Measurements from ENCODE around the gene PTCD2. TPM values are rescaled to one million over a fixed set of nuclear protein-coding genes. Genes with fewer than 3 reads are reported as not detected.

Gene PTCD2
- total and polyA plus RNA-seq, 9 of the 15 experiments (the other 6 are each of a cell fraction or from before 2014, with no cell fraction given): 11.9 to 28.5 (median 18.6) TPM

DNA sequence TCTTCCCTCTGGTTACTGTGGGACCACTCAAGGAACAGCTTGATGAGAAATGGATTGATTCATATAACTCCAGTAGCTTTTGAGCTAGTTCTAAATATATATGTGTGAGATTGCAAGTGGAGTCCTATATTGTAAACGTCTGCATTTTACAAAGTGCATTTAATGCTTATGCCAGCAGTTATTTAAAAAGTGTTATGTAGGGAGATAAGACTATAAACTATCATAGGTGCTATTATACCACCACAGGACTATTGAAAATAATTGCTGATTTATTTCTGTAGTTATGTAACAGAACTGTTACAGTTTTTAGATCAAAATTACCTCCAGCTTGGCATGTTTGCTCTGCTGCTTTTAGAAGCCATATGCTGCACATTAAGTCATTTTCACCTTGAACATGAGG lies 36.2 kb downstream of the PTCD2 start:
- CTCF ChIA-PET (ENCODE audit: low intra/inter-chr PET ratio): no interaction called here
- H3K79me2 ChIP-seq (ENCODE audit: control insufficient read depth, insufficient read depth, low read length): no peaks in the 10 kb centered on the region
- POLR2A ChIA-PET: interaction anchor here (1.1 to 1.9 kb wide), 2 partner anchors 9 to 506 kb away, joined by 3 to 7 read pairs; no protein-coding TSS in a partner anchor

DNA sequence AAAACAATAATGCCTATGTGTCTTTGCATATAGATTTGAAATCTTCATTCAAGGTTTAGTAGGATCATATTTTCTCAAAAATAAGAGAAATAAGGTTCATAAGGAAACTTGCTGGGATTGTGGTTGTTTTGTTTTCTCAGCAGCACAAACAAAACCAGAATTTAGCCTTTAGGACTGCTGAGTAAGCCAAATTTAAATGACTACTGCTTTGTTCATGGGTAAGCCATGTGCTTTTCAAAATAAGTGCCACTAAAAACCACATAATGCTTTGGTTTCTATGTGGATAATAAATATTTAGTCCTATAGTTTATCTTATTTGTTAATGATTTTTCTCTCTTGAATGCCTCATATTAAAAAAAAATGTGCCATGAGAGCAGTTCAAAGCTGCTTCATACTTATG lies 38.8 kb downstream of the PTCD2 start:
- Histone ChIP-seq H3K4me3 (no peak overlapping the region), H3K9me3 (replicated peaks; ENCODE audit: control insufficient read depth, insufficient read depth, low read depth, low read length) (no peaks in the 10 kb centered on the region), H3K4me1 (replicated peaks in 1 of 2; ENCODE audit: control insufficient read depth in 2 of 2, insufficient read depth in 2 of 2, low read length in 2 of 2) (no peaks in the 10 kb centered on the region), H3K36me3 (ENCODE audit: control insufficient read depth, insufficient read depth, low read length) (peaks cover 55% of the 10 kb centered on the region), H3K9ac (ENCODE audit: insufficient read depth in 1 of 2, low read depth in 2 of 2, low read length in 2 of 2) (no peak overlapping the region), H3K4me2 (ENCODE audit: insufficient read depth, low read length) (no peak overlapping the region), H3K79me2 (ENCODE audit: control insufficient read depth, insufficient read depth, low read length) (no peaks in the 10 kb centered on the region), H3K27ac (ENCODE audit: extremely low read depth, low read depth, low read length) (no peak overlapping the region), H3K27me3 (ENCODE audit: control insufficient read depth in 2 of 2, insufficient read depth in 2 of 2, low read length in 2 of 2) (no peaks in the 10 kb centered on the region), H3K9me1 (ENCODE audit: control insufficient read depth, insufficient read depth, low read length) (no peaks in the 10 kb centered on the region), H4K20me1 (replicated peaks; ENCODE audit: control insufficient read depth, insufficient read depth, low read length) (no peaks in the 10 kb centered on the region), H2AFZ (ENCODE audit: low read depth, low read length) (no peak overlapping the region)
- in situ Hi-C loops (cut with MboI): no loop called here
- CTCF ChIA-PET (ENCODE audit: low intra/inter-chr PET ratio): no interaction called here
- BruUV-seq (replicated peaks): no TSS peak
- FAIRE-seq (no peak), DNase-seq (ENCODE audit: extremely low read depth in 1 of 4, low spot score in 3 of 4) (no peak), ATAC-seq (no peak)
- intact Hi-C loops (cut with micrococcal nuclease): no loop called here
- POLR2A ChIA-PET: no interaction called here
- TF ChIP-seq C11orf30 (IDR thresholded peaks at IDR 0.05; ENCODE audit: low read depth): peak; percentile 56
- TF ChIP-seq TAL1 (IDR thresholded peaks at IDR 0.05): no peak
- TF ChIP-seq, protein P1, sequence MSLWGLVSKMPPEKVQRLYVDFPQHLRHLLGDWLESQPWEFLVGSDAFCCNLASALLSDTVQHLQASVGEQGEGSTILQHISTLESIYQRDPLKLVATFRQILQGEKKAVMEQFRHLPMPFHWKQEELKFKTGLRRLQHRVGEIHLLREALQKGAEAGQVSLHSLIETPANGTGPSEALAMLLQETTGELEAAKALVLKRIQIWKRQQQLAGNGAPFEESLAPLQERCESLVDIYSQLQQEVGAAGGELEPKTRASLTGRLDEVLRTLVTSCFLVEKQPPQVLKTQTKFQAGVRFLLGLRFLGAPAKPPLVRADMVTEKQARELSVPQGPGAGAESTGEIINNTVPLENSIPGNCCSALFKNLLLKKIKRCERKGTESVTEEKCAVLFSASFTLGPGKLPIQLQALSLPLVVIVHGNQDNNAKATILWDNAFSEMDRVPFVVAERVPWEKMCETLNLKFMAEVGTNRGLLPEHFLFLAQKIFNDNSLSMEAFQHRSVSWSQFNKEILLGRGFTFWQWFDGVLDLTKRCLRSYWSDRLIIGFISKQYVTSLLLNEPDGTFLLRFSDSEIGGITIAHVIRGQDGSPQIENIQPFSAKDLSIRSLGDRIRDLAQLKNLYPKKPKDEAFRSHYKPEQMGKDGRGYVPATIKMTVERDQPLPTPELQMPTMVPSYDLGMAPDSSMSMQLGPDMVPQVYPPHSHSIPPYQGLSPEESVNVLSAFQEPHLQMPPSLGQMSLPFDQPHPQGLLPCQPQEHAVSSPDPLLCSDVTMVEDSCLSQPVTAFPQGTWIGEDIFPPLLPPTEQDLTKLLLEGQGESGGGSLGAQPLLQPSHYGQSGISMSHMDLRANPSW (CRISPR knock-in tag; IDR thresholded peaks at IDR 0.05): no peak
- TF ChIP-seq DMBX1 (CRISPR knock-in tag; IDR thresholded peaks at IDR 0.05; ENCODE audit: borderline replicate concordance): no peak
- TF ChIP-seq HEY1 (CRISPR knock-in tag; IDR thresholded peaks at IDR 0.05; ENCODE audit: borderline replicate concordance): no peak
- no peak for TF ChIP-seq PHF8 (IDR thresholded peaks at IDR 0.05; ENCODE audit: borderline replicate concordance, low read length)
- no peak for TF ChIP-seq PTTG1 (tag; IDR thresholded peaks at IDR 0.05; ENCODE audit: low read depth)
- TF ChIP-seq LEF1 (IDR thresholded peaks at IDR 0.05): no peak
- TF ChIP-seq MAFK (IDR thresholded peaks at IDR 0.05; ENCODE audit: low read length): peak; percentile 34; the same call in 1 of the 2 replicates

More for the DNA sequence above, 36.2 kb downstream of the PTCD2 start:
- Histone ChIP-seq H3K27me3 (ENCODE audit: control insufficient read depth in 2 of 2, insufficient read depth in 2 of 2, low read length in 2 of 2) (no peaks in the 10 kb centered on the region), H3K4me1 (replicated peaks in 1 of 2; ENCODE audit: control insufficient read depth in 2 of 2, insufficient read depth in 2 of 2, low read length in 2 of 2) (no peaks in the 10 kb centered on the region), H3K9ac (ENCODE audit: insufficient read depth in 1 of 2, low read depth in 2 of 2, low read length in 2 of 2) (no peak overlapping the region), H3K4me2 (ENCODE audit: insufficient read depth, low read length) (no peak overlapping the region), H3K36me3 (ENCODE audit: control insufficient read depth, insufficient read depth, low read length) (peaks cover 47% of the 10 kb centered on the region), H3K9me3 (replicated peaks; ENCODE audit: control insufficient read depth, insufficient read depth, low read depth, low read length) (no peaks in the 10 kb centered on the region), H4K20me1 (replicated peaks; ENCODE audit: control insufficient read depth, insufficient read depth, low read length) (no peaks in the 10 kb centered on the region), H2AFZ (ENCODE audit: low read depth, low read length) (no peak overlapping the region), H3K9me1 (ENCODE audit: control insufficient read depth, insufficient read depth, low read length) (no peaks in the 10 kb centered on the region), H3K27ac (ENCODE audit: extremely low read depth, low read depth, low read length) (no peak overlapping the region), H3K4me3 (no peak overlapping the region)
- FAIRE-seq (no peak), ATAC-seq (no peak), DNase-seq (ENCODE audit: extremely low read depth in 1 of 4, low spot score in 3 of 4) (no peak)
- peak; percentile 35; the same call in 1 of the 2 replicates for TF ChIP-seq ZNF316 (IDR thresholded peaks at IDR 0.05)
- TF ChIP-seq, protein P2, sequence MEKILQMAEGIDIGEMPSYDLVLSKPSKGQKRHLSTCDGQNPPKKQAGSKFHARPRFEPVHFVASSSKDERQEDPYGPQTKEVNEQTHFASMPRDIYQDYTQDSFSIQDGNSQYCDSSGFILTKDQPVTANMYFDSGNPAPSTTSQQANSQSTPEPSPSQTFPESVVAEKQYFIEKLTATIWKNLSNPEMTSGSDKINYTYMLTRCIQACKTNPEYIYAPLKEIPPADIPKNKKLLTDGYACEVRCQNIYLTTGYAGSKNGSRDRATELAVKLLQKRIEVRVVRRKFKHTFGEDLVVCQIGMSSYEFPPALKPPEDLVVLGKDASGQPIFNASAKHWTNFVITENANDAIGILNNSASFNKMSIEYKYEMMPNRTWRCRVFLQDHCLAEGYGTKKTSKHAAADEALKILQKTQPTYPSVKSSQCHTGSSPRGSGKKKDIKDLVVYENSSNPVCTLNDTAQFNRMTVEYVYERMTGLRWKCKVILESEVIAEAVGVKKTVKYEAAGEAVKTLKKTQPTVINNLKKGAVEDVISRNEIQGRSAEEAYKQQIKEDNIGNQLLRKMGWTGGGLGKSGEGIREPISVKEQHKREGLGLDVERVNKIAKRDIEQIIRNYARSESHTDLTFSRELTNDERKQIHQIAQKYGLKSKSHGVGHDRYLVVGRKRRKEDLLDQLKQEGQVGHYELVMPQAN (IDR thresholded peaks at IDR 0.05; ENCODE audit: borderline replicate concordance): no peak
- no peak for TF ChIP-seq FOS (IDR thresholded peaks at IDR 0.05; ENCODE audit: extremely low read depth, insufficient read length)
- TF ChIP-seq BCL6 (CRISPR knock-in tag; IDR thresholded peaks at IDR 0.05): no peak
- TF ChIP-seq SP1 (CRISPR knock-in tag; IDR thresholded peaks at IDR 0.05): no peak
- intact Hi-C loops (cut with micrococcal nuclease): no loop called here
- in situ Hi-C loops (cut with MboI): no loop called here
- BruUV-seq (replicated peaks): no TSS peak
- WGBS (ENCODE audit: insufficient coverage, low coverage, missing lambda C conversion rate): 24% methylated on average over 1 of the region's 1 CpG
